Upper lobe of right lung (tissue), 1 donor: ENCODE results near the gene ADGRL3. TPM values are rescaled to one million over a fixed set of nuclear protein-coding genes. Genes with fewer than 3 reads are reported as not detected.

Experiments used
- ATAC-seq: fragments of 200-7000 bp; cut with Tn5 transposase; one replicate; pipeline ENCODE4 v1.9.1; 2020; ENCODE audit warnings: mild to moderate bottlenecking, moderate library complexity
- DNase-seq: peaks from one replicate; pipeline ENCODE4 v3.0.0-alpha.2; 2020
- H3K27ac ChIP-seq: fragments of 200-600 bp; one replicate; pipeline ENCODE4 v1.8.0; 2022
- H3K27me3 ChIP-seq: fragments of 200-600 bp; one replicate; pipeline ENCODE4 v1.8.0; 2022; ENCODE audit warnings: mild to moderate bottlenecking
- H3K36me3 ChIP-seq: fragments of 200-600 bp; one replicate; pipeline ENCODE4 v1.8.0; 2022
- H3K4me1 ChIP-seq: fragments of 200-600 bp; one replicate; pipeline ENCODE4 v1.8.0; 2022
- H3K4me3 ChIP-seq: fragments of 200-600 bp; one replicate; pipeline ENCODE4 v1.8.0; 2022; ENCODE audit warnings: mild to moderate bottlenecking
- H3K9me3 ChIP-seq: fragments of 200-600 bp; one replicate; pipeline ENCODE4 v1.8.0; 2022
- CTCF ChIP-seq: fragments of 200-600 bp; IDR thresholded peaks from one replicate; pipeline ENCODE4 v1.8.0; 2022; ENCODE audit warnings: antibody characterized with exemption
- intact Hi-C: fragments of 100-400 bp; cut with DNase I; formaldehyde crosslinking; loops from one replicate; pipeline ENCODE4 v1.11.0; 2022
- total RNA-seq: library from RNA; stranded (reverse); fragmentation: NEBNext Ultra II Directional; extraction: Animal tissue kit (Norgen Biotek cat#: 25700); gene quantifications from one replicate; pipeline ENCODE4 v1.2.1, GENCODE V29; 2021
- donor health status: DM: no; HTN: yes; CAD: no; lungs with severe emphysema.

ADGRL3 gene
- total RNA-seq, 1 donor from 2014 or later: 4.0 TPM

GRCh38 chr4:61201561-61201960 lies 1.4 kb downstream of the ADGRL3 start:
- Histone ChIP-seq H3K27ac (no peak overlapping the region), H3K36me3 (no peaks in the 10 kb centered on the region), H3K4me1 (no peaks in the 10 kb centered on the region), H3K4me3 (peak overlapping the region; percentile 52), H3K27me3 (peaks cover 46% of the 10 kb centered on the region), H3K9me3 (no peaks in the 10 kb centered on the region)
- TF ChIP-seq CTCF: no peak
- intact Hi-C loops: no loop called here
- ATAC-seq: peak; percentile 22
- no peak for DNase-seq

GRCh38 chr4:61201961-61202637 lies 2.0 kb downstream of the ADGRL3 start:
- H3K4me3 ChIP-seq: peak overlapping the region; percentile 52
- intact Hi-C loops: no loop called here
- H3K36me3 ChIP-seq: no peaks in the 10 kb centered on the region
- H3K4me1 ChIP-seq: no peaks in the 10 kb centered on the region
- no peak overlapping the region for H3K27ac ChIP-seq
- no peak for TF ChIP-seq CTCF
- peak; percentile 14 for ATAC-seq
- no peak for DNase-seq
- no peaks in the 10 kb centered on the region for H3K9me3 ChIP-seq
- H3K27me3 ChIP-seq: peaks cover 49% of the 10 kb centered on the region

- no peak for TF ChIP-seq CTCF
- no peak for DNase-seq
- intact Hi-C loops: no loop called here
- H3K27me3 ChIP-seq: peaks cover 49% of the 10 kb centered on the region
- H3K4me3 ChIP-seq: peak overlapping the region; percentile 52
- H3K27ac ChIP-seq: no peak overlapping the region
- H3K36me3 ChIP-seq: no peaks in the 10 kb centered on the region
- no peaks in the 10 kb centered on the region for H3K4me1 ChIP-seq
- no peaks in the 10 kb centered on the region for H3K9me3 ChIP-seq
- peak; percentile 25 for ATAC-seq
These were observed 2.7 kb downstream of the ADGRL3 start for GRCh38 chr4:61202638-61203435.

- Histone ChIP-seq H3K4me1 (no peaks in the 10 kb centered on the region), H3K27me3 (peaks cover 49% of the 10 kb centered on the region), H3K27ac (no peak overlapping the region), H3K4me3 (peak overlapping the region; percentile 52), H3K9me3 (no peaks in the 10 kb centered on the region), H3K36me3 (no peaks in the 10 kb centered on the region)
- TF ChIP-seq CTCF: no peak
- ATAC-seq (no peak), DNase-seq (no peak)
- intact Hi-C loops: no loop called here
These were observed 3.3 kb downstream of the ADGRL3 start for GRCh38 chr4:61203436-61203790.

- H3K4me1 ChIP-seq: no peaks in the 10 kb centered on the region
- DNase-seq (no peak), ATAC-seq (no peak)
- no peak for TF ChIP-seq CTCF
- no peak overlapping the region for H3K4me3 ChIP-seq
- intact Hi-C loops: no loop called here
- no peaks in the 10 kb centered on the region for H3K9me3 ChIP-seq
- H3K27ac ChIP-seq: no peak overlapping the region
- H3K27me3 ChIP-seq: peaks cover 47% of the 10 kb centered on the region
- H3K36me3 ChIP-seq: no peaks in the 10 kb centered on the region
These were observed 4.4 kb downstream of the ADGRL3 start for GRCh38 chr4:61204353-61205060.
